ENCODE measurements around the gene SMIM23. TPM values are rescaled to one million over a fixed set of nuclear protein-coding genes. Genes with fewer than 3 reads are reported as not detected.

The SMIM23 gene
- total and polyA plus RNA-seq, 2 donors (not counting 1 experiment from before 2014, with no cell fraction given), result not detected

- H3K27ac ChIP-seq (ENCODE audit: low read length in 2 of 2), result no peak overlapping the region
- no peaks in the 10 kb centered on the region for H4K20me1 ChIP-seq (ENCODE audit: control insufficient read depth, insufficient read depth, low read length, poor library complexity, severe bottlenecking)
- POLR2A ChIA-PET, result no interaction called here
- no peak for TF ChIP-seq CTCF (IDR thresholded peaks at IDR 0.05)
- TF ChIP-seq EZH2 (IDR thresholded peaks at IDR 0.05; ENCODE audit: borderline replicate concordance, insufficient read depth, low read depth, low read length, poor library complexity, severe bottlenecking), result no peak
- no peaks in the 10 kb centered on the region for H3K36me3 ChIP-seq (replicated peaks in 1 of 2; ENCODE audit: control extremely low read depth in 1 of 2, control insufficient read depth in 1 of 2, extremely low read depth in 1 of 2, insufficient read depth in 2 of 2, low read length in 1 of 2)
- H3K4me1 ChIP-seq (ENCODE audit: control insufficient read depth in 2 of 2, insufficient read depth in 2 of 2, low read length in 2 of 2), result no peaks in the 10 kb centered on the region
- no peaks in the 10 kb centered on the region for H3K27me3 Mint-ChIP-seq
- 100% methylated on average over 1 of the region's 2 CpGs for WGBS (ENCODE audit: insufficient coverage)
- H3K9me3 ChIP-seq (ENCODE audit: control extremely low read depth in 1 of 3, control insufficient read depth in 2 of 3, insufficient read depth in 1 of 3, low read length in 2 of 3), result peaks cover 0 to 3% (median 0%) of the 10 kb centered on the region in 3 donors
- no peak overlapping the region for H3K4me3 Mint-ChIP-seq
- no peak for ATAC-seq (ENCODE audit: low read depth)
- no peak overlapping the region for H3K4me3 ChIP-seq (ENCODE audit: control extremely low read depth in 1 of 5, extremely low read depth in 1 of 5, insufficient read depth in 1 of 5, low read depth in 2 of 5, low read length in 4 of 5)
- no peaks in the 10 kb centered on the region for H3K79me2 ChIP-seq (ENCODE audit: control insufficient read depth, insufficient read depth, low read length)
- peaks cover 2% of the 10 kb centered on the region for H3K9me3 Mint-ChIP-seq (ENCODE audit: insufficient read depth)
- no peak for DNase-seq
- no peaks in the 10 kb centered on the region for H3K27me3 ChIP-seq (replicated peaks in 1 of 4; ENCODE audit: control extremely low read depth in 1 of 4, control insufficient read depth in 3 of 4, insufficient read depth in 4 of 4, low read length in 3 of 4)
- H2AFZ ChIP-seq (ENCODE audit: insufficient read depth, low read depth, low read length, poor library complexity, severe bottlenecking), result no peak overlapping the region
- intact Hi-C loops (cut with micrococcal nuclease), result no loop called here
- H3K4me2 ChIP-seq (replicated peaks; ENCODE audit: low read depth, low read length, poor library complexity, severe bottlenecking), result no peak overlapping the region
- no peaks in the 10 kb centered on the region for H3K4me1 Mint-ChIP-seq
- CTCF ChIA-PET, result no interaction called here
- no peak overlapping the region for H3K27ac Mint-ChIP-seq
- H3K9ac ChIP-seq (ENCODE audit: low read length), result no peak overlapping the region
Measured at GRCh38 chr5:171839112-171839511, 53.5 kb downstream of the SMIM23 start.

- ChIA-PET CTCF (no interaction called here), POLR2A (no interaction called here)
- Mint-ChIP-seq H3K9me3 (ENCODE audit: insufficient read depth) (no peaks in the 10 kb centered on the region), H3K4me1 (no peaks in the 10 kb centered on the region), H3K27ac (no peak overlapping the region), H3K27me3 (no peaks in the 10 kb centered on the region), H3K4me3 (no peak overlapping the region)
- Histone ChIP-seq H3K27me3 (replicated peaks in 1 of 4; ENCODE audit: control extremely low read depth in 1 of 4, control insufficient read depth in 3 of 4, insufficient read depth in 4 of 4, low read length in 3 of 4) (no peaks in the 10 kb centered on the region), H3K9me3 (ENCODE audit: control extremely low read depth in 1 of 3, control insufficient read depth in 2 of 3, insufficient read depth in 1 of 3, low read length in 2 of 3) (peaks cover 0 to 3% (median 0%) of the 10 kb centered on the region in 3 donors), H3K4me3 (ENCODE audit: control extremely low read depth in 1 of 5, extremely low read depth in 1 of 5, insufficient read depth in 1 of 5, low read depth in 2 of 5, low read length in 4 of 5) (no peak overlapping the region), H3K36me3 (replicated peaks in 1 of 2; ENCODE audit: control extremely low read depth in 1 of 2, control insufficient read depth in 1 of 2, extremely low read depth in 1 of 2, insufficient read depth in 2 of 2, low read length in 1 of 2) (no peaks in the 10 kb centered on the region), H3K79me2 (ENCODE audit: control insufficient read depth, insufficient read depth, low read length) (no peaks in the 10 kb centered on the region), H4K20me1 (ENCODE audit: control insufficient read depth, insufficient read depth, low read length, poor library complexity, severe bottlenecking) (no peaks in the 10 kb centered on the region), H3K4me1 (ENCODE audit: control insufficient read depth in 2 of 2, insufficient read depth in 2 of 2, low read length in 2 of 2) (no peaks in the 10 kb centered on the region), H3K4me2 (replicated peaks; ENCODE audit: low read depth, low read length, poor library complexity, severe bottlenecking) (no peak overlapping the region), H2AFZ (ENCODE audit: insufficient read depth, low read depth, low read length, poor library complexity, severe bottlenecking) (no peak overlapping the region), H3K9ac (ENCODE audit: low read length) (no peak overlapping the region), H3K27ac (ENCODE audit: low read length in 2 of 2) (no peak overlapping the region)
- intact Hi-C loops (cut with micrococcal nuclease), result no loop called here
- WGBS (ENCODE audit: insufficient coverage), result no CpG with 5 or more reads among the region's 2 CpGs
- ATAC-seq (ENCODE audit: low read depth) (no peak), DNase-seq (no peak)
- no peak for TF ChIP-seq CTCF (IDR thresholded peaks at IDR 0.05)
- no peak for TF ChIP-seq EZH2 (IDR thresholded peaks at IDR 0.05; ENCODE audit: borderline replicate concordance, insufficient read depth, low read depth, low read length, poor library complexity, severe bottlenecking)
Measured at GRCh38 chr5:171840066-171840465, 54.4 kb downstream of the SMIM23 start.

Other genes with a start within 250 kb of the SMIM23 start
- 62.4 and 64.8 TPM in 2 replicates for gene FBXW11, start 220.8 kb downstream of the SMIM23 start, total RNA-seq
- 19.7 and 37.2 TPM in 2 replicates for gene FBXW11, start 220.8 kb downstream of the SMIM23 start, polyA plus RNA-seq